ENCODE results near the gene WRAP73. TPM values are rescaled to one million over a fixed set of nuclear protein-coding genes. Genes with fewer than 3 reads are reported as not detected.

WRAP73 gene
- total and polyA plus RNA-seq, 9 donors, result 5.3 to 18.0 (median 15.8) TPM

- no peaks in the 10 kb centered on the region for H3K27me3 ChIP-seq
- no peak overlapping the region for H3K27ac ChIP-seq
- intact Hi-C loops (cut with DNase I), result no loop called here
- H3K4me3 ChIP-seq, result no peak overlapping the region
- WGBS, 3 donors, result 63 to 70% (median 66%) methylated on average over 26 of the region's 26 CpGs
- DNase-seq, result no peak
- H3K4me1 ChIP-seq (ENCODE audit: insufficient read depth), result no peaks in the 10 kb centered on the region
- no peaks in the 10 kb centered on the region for H3K9me3 ChIP-seq
- no peaks in the 10 kb centered on the region for H3K36me3 ChIP-seq
- TF ChIP-seq POLR2A (IDR thresholded peaks at IDR 0.05) (no peak), EP300 (IDR thresholded peaks at IDR 0.05) (no peak), CTCF (IDR thresholded peaks at IDR 0.05) (no peak)
These were observed 7.8 kb upstream of the WRAP73 start for GRCh38 chr1:3657578-3658230.

DNA sequence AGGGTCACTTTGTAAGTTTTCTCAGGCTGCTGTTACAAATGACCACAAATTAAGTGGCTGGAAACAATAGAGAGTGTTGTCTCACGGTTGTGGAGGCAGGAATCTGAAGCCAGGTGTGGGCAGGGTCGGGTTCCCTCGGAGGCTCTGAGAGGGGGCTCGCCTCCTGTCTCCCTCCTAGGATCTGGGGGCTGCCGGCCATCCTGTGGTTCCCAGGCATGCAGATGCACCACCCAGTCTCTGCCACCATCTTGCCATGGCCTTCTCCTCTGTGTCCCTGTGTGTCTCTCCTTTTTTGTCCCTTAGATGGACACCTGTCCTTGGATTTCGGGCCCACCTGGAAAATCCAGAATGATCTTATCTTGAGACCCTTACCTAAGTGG lies 7.2 kb upstream of the WRAP73 start:
- H3K9me3 ChIP-seq, result no peaks in the 10 kb centered on the region
- TF ChIP-seq CTCF (IDR thresholded peaks at IDR 0.05), result no peak
- TF ChIP-seq POLR2A (IDR thresholded peaks at IDR 0.05), result no peak
- TF ChIP-seq EP300 (IDR thresholded peaks at IDR 0.05), result no peak
- H3K4me3 ChIP-seq, result no peak overlapping the region
- H3K27ac ChIP-seq, result no peak overlapping the region
- H3K4me1 ChIP-seq (ENCODE audit: insufficient read depth), result no peaks in the 10 kb centered on the region
- DNase-seq, result no peak
- no peaks in the 10 kb centered on the region for H3K27me3 ChIP-seq
- intact Hi-C loops (cut with DNase I), result no loop called here
- no peaks in the 10 kb centered on the region for H3K36me3 ChIP-seq
- WGBS, 3 donors, result 73 to 75% (median 74%) methylated on average over 6 of the region's 6 CpGs

DNA sequence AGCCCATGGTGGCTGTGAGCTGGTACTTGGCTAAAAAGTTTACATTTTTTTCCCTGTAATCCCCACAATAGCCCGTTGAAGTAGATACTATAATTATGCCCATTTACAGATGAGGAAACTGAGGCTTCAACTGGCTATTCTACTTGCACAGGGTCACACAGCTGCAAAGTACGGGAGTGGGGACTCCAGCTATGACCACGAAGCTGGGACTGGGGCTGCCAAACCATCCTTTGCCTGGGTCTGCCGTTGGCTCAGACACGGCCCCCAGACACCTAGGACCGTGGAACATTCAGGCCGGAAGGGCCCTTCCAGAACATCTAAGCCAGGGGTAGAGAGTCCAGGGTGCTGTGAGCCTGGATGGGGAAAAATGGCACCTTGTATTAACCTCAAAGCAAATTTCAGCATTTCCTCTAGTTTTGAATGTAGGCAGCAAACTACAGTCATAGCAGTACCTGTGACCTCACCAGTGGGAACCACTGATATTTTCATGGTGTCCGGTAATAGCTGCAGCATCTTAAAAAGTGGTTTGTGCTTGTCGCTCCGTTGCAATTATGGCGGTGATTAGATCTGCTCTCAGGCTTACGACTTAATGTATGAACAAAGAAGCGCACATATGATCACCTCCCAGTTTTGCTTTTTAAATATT lies 6.7 kb upstream of the WRAP73 start:
- Histone ChIP-seq H3K27me3 (peaks cover 2% of the 10 kb centered on the region), H3K4me3 (no peak overlapping the region), H3K9me3 (no peaks in the 10 kb centered on the region), H3K4me1 (ENCODE audit: insufficient read depth) (no peaks in the 10 kb centered on the region), H3K36me3 (no peaks in the 10 kb centered on the region), H3K27ac (no peak overlapping the region)
- no peak for DNase-seq
- intact Hi-C loops (cut with DNase I), result no loop called here
- TF ChIP-seq POLR2A (IDR thresholded peaks at IDR 0.05) (no peak), CTCF (IDR thresholded peaks at IDR 0.05) (no peak), EP300 (IDR thresholded peaks at IDR 0.05) (no peak)
- WGBS, 3 donors, result 86 to 88% (median 86%) methylated on average over 13 of the region's 13 CpGs

- H3K27me3 ChIP-seq, result peaks cover 12% of the 10 kb centered on the region
- H3K4me3 ChIP-seq, result no peak overlapping the region
- no peak overlapping the region for H3K27ac ChIP-seq
- intact Hi-C loops (cut with DNase I), result no loop called here
- TF ChIP-seq CTCF (IDR thresholded peaks at IDR 0.05) (no peak), POLR2A (IDR thresholded peaks at IDR 0.05) (no peak), EP300 (IDR thresholded peaks at IDR 0.05) (no peak)
- H3K9me3 ChIP-seq, result no peaks in the 10 kb centered on the region
- H3K4me1 ChIP-seq (ENCODE audit: insufficient read depth), result peaks cover 4% of the 10 kb centered on the region
- no peak for DNase-seq
- no peaks in the 10 kb centered on the region for H3K36me3 ChIP-seq
- WGBS, 3 donors, result 84 to 90% (median 85%) methylated on average over 22 of the region's 22 CpGs
These were observed 4.8 kb upstream of the WRAP73 start for GRCh38 chr1:3654549-3655281.
